Inflammatory macrophage treated with lipopolysaccharide for 1 hour (primary cell): ENCODE results near the gene PLAAT1.

Source experiments
- DNase-seq, 2 donors: peaks; one replicate each; pipeline ENCODE4 v3.0.0-alpha.2; 2020 to 2022

Gene PLAAT1

GRCh38 chr3:193253986-193254660 lies 13.1 kb downstream of the PLAAT1 start:
- no peak for DNase-seq

- DNase-seq: no peak
These were observed 20.9 kb downstream of the PLAAT1 start for GRCh38 chr3:193261970-193262369.

GRCh38 chr3:193262707-193263106 lies 21.7 kb downstream of the PLAAT1 start:
- DNase-seq: no peak

GRCh38 chr3:193269343-193270028 lies 28.5 kb downstream of the PLAAT1 start:
- no peak for DNase-seq

GRCh38 chr3:193270451-193270850 lies 29.4 kb downstream of the PLAAT1 start:
- DNase-seq: no peak

GRCh38 chr3:193271101-193271840 lies 30.2 kb downstream of the PLAAT1 start:
- DNase-seq: no peak

- no peak for DNase-seq
These were observed 51.4 kb downstream of the PLAAT1 start for GRCh38 chr3:193292386-193292785.

- no peak for DNase-seq
These were observed 55.0 kb downstream of the PLAAT1 start for GRCh38 chr3:193295985-193296384.

- no peak for DNase-seq
These were observed 56.4 kb downstream of the PLAAT1 start for GRCh38 chr3:193297421-193297820.

GRCh38 chr3:193301433-193301832 lies 60.4 kb downstream of the PLAAT1 start:
- DNase-seq: no peak

GRCh38 chr3:193305356-193305755 lies 64.3 kb downstream of the PLAAT1 start:
- DNase-seq: no peak

- no peak for DNase-seq
These were observed 70.1 kb downstream of the PLAAT1 start for GRCh38 chr3:193310914-193311723.

GRCh38 chr3:193313061-193313958 lies 72.3 kb downstream of the PLAAT1 start:
- no peak for DNase-seq

GRCh38 chr3:193314161-193314560 lies 73.1 kb downstream of the PLAAT1 start:
- DNase-seq: no peak

GRCh38 chr3:193317682-193318300 lies 76.8 kb downstream of the PLAAT1 start:
- no peak for DNase-seq
